ENCODE results near the gene ASAH2.

- TF ChIP-seq CTCF (IDR thresholded peaks at IDR 0.05 in 4 of 5, conservative IDR thresholded peaks at IDR 0.05 in 1 of 5): no peak
- TF ChIP-seq POLR2A (IDR thresholded peaks at IDR 0.05): no peak
Measured at GRCh38 chr10:50254479-50254878, 3.2 kb upstream of the ASAH2 start.

Data from gastrocnemius medialis (tissue), 4 donors.